HG03159 (cell line): ENCODE results near the gene BOK.

Experiments
- ATAC-seq: cut with Tn5 transposase; IDR thresholded peaks from one replicate; pipeline ENCODE4 v1.9.1; 2021; ENCODE audit warnings: mild to moderate bottlenecking, moderate library complexity; ENCODE audit not compliant: unreplicated experiment

BOK gene

GRCh38 chr2:241618829-241619228 lies 60.3 kb downstream of the BOK start:
- no peak for ATAC-seq

- ATAC-seq, result no peak
These were observed 61.3 kb downstream of the BOK start for GRCh38 chr2:241619597-241620418.

DNA sequence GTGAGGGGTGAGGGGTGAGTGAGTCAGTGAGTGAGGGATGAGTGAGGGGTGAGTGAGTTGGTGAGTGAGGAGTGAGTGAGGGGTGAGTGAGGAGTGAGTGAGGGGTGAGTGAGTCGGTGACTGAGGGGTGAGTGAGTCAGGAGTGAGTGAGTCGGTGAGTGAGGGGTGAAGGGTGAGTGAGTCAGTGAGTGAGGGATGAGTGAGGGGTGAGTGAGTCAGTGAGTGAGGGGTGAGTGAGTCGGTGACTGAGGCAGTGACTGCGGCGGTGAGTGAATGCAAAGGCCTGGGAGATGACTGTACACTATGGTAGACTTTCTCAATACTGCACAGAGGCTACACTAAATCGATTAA lies 61.8 kb downstream of the BOK start:
- no peak for ATAC-seq
